Activated T-helper 2 cell treated with anti-CD3 and anti-CD28 coated beads, Interferon-gamma antibody, Interleukin-2, Interleukin-4, amounts not matched to agents 10 μg/mL and 5 μg/mL and 100 μg/mL, durations not matched to agents 14 hours and 24 hours and 36 hours (primary cell): ENCODE results near the gene KDM4C. TPM values are rescaled to one million over a fixed set of nuclear protein-coding genes. Genes with fewer than 3 reads are reported as not detected.
"Not testable (repeated sequence)": the region's sequence is repeated elsewhere in the genome, so short reads cannot be mapped to it uniquely, and the experiment has no call there.

Source experiments
- DNase-seq: peaks from one replicate; pipeline ENCODE4 v3.0.0; 2021; ENCODE audit warnings: low spot score
- H3K27ac Mint-ChIP-seq: one replicate; pipeline ENCODE4 v1.8.0; 2021; ENCODE audit warnings: mixed read lengths
- H3K27me3 Mint-ChIP-seq: one replicate; pipeline ENCODE4 v1.8.0; 2021; ENCODE audit warnings: low read depth, mixed read lengths
- H3K36me3 Mint-ChIP-seq: one replicate; pipeline ENCODE4 v1.8.0; 2021; ENCODE audit warnings: low read depth, mixed read lengths
- H3K4me1 Mint-ChIP-seq: one replicate; pipeline ENCODE4 v1.8.0; 2021; ENCODE audit warnings: low read depth, mixed read lengths
- H3K4me3 Mint-ChIP-seq: one replicate; pipeline ENCODE4 v1.8.0; 2021; ENCODE audit warnings: low read depth, mild to moderate bottlenecking, moderate library complexity, mixed read lengths
- H3K9me3 Mint-ChIP-seq: one replicate; pipeline ENCODE4 v1.8.0; 2021; ENCODE audit warnings: mixed read lengths
- intact Hi-C: fragments of 100-400 bp; cut with micrococcal nuclease; formaldehyde crosslinking; loops from one replicate; pipeline ENCODE4 v1.15.1; 2023
- total RNA-seq: library from RNA; stranded (reverse); gene quantifications from 2 replicates; pipeline ENCODE4 v1.2.3, GENCODE V29; 2022

The KDM4C gene
- total RNA-seq, 1 donor from 2014 or later: 38.4 TPM

DNA sequence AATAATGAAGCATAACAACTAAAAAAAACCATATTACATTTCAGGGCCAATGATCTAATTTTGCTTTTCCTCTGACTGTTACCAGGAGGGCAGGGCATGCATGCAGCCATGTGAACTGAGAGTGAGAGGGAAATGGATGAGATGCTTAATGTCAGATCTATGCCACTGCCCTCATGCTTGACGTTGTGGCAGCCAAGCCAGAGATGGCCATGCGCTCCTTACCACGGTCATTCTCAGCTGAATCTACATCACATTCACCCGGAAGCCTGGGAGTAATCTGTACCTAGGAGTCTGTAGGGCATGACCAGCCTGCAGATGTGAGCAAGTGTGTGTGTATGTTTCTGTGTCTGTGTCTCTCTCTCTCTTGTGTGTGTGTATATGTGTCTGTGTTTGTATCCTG is 183.7 kb downstream of the KDM4C start:
- no peaks in the 10 kb centered on the region for H3K27me3 Mint-ChIP-seq
- H3K27ac Mint-ChIP-seq: no peak overlapping the region
- no peak overlapping the region for H3K4me3 Mint-ChIP-seq
- DNase-seq: no peak
- no peaks in the 10 kb centered on the region for H3K9me3 Mint-ChIP-seq
- H3K4me1 Mint-ChIP-seq: peaks cover 9% of the 10 kb centered on the region
- H3K36me3 Mint-ChIP-seq: peaks cover 9% of the 10 kb centered on the region
- intact Hi-C loops: no loop called here

DNA sequence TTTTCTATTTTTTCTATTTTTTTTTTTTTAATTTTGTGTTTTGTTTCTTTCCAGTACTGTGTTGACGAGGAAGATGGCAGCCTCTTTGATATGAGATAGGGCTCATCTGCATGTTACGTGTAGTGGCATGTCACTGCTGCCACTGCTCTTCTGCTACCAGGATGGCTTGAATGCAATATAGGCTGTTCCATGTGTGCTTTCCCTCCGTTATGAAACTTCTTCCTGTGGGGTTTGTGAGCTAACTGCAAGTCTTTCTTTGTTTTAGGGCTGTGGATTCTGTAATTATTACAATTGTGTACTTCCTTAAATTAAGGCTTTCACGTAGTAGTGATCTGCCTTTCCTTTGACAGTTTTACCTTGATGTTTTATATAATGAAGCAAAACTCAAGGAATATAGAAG is 184.6 kb downstream of the KDM4C start:
- no peaks in the 10 kb centered on the region for H3K27me3 Mint-ChIP-seq
- H3K36me3 Mint-ChIP-seq: peaks cover 9% of the 10 kb centered on the region
- no peaks in the 10 kb centered on the region for H3K9me3 Mint-ChIP-seq
- DNase-seq: no peak
- H3K4me3 Mint-ChIP-seq: no peak overlapping the region
- H3K4me1 Mint-ChIP-seq: peaks cover 9% of the 10 kb centered on the region
- intact Hi-C loops: no loop called here
- H3K27ac Mint-ChIP-seq: no peak overlapping the region

DNA sequence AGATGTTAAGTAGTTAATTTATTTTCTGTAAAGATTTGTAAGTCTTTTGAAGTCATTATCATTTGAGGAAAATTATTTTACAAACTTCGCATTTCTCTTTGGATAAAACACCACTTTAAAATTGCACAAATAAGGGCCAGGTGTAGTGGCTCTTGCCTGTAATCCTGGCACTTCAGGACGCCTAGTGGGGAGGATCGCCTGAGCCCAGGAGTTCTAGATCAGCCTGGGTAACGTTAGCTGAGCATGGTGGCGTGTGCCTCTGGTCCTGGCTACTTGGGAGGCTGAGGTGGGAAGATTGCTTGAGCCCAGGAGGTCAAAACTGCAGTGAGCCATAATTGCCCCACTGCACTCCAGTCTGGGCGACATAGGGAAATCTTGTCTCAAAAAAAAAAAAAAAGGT is 185.5 kb downstream of the KDM4C start:
- Mint-ChIP-seq H3K4me1 (peaks cover 9% of the 10 kb centered on the region), H3K27ac (no peak overlapping the region), H3K9me3 (peaks cover 4% of the 10 kb centered on the region), H3K27me3 (no peaks in the 10 kb centered on the region), H3K4me3 (no peak overlapping the region), H3K36me3 (peaks cover 13% of the 10 kb centered on the region)
- intact Hi-C loops: no loop called here
- no peak for DNase-seq

DNA sequence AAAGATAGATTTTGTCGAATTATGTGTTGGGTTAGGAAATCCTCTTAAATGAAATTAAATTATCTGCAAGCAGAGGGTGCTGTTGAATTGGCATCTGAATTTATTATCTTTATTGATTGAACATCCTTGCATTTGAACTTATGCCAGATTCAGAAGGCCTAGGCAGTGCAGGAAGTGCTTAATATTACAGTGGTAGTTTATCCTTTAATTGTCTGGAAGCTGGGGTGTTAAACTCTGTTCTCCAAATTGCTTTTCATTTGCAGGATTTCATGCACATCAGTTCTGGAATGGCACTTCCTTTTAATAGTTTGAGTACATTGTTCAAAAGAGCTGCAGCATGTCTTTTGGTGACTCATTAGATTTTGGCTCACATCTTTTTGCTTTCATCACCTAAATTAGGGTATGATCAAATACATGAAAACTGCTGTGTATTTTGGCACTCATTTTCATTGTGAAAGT is 186.3 kb downstream of the KDM4C start:
- Mint-ChIP-seq H3K9me3 (peaks cover 4% of the 10 kb centered on the region), H3K4me1 (peaks cover 9% of the 10 kb centered on the region), H3K36me3 (peaks cover 15% of the 10 kb centered on the region), H3K27ac (no peak overlapping the region), H3K27me3 (no peaks in the 10 kb centered on the region), H3K4me3 (no peak overlapping the region)
- intact Hi-C loops: no loop called here
- DNase-seq: no peak

DNA sequence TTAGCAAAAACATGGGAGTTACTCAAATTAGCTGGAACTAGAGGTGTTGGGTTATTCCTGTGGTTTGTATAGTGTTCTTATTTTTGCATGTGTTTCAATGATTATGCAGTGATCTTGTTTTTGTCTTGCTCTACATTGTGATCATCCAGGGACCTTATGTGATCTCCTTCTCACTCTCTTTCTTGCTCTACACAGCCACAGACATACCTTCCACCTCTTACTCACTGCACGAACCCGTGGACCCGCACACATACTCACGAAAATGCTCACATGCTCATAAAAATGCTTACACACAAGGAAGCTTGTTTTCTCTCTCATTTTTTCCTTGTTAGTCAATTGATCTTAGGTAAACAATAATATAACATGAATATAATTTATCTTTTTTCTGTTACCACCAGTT is 187.1 kb downstream of the KDM4C start:
- H3K4me1 Mint-ChIP-seq: peaks cover 9% of the 10 kb centered on the region
- no peak for DNase-seq
- H3K27me3 Mint-ChIP-seq: no peaks in the 10 kb centered on the region
- intact Hi-C loops: no loop called here
- H3K36me3 Mint-ChIP-seq: peaks cover 14% of the 10 kb centered on the region
- H3K27ac Mint-ChIP-seq: no peak overlapping the region
- H3K9me3 Mint-ChIP-seq: peaks cover 4% of the 10 kb centered on the region
- H3K4me3 Mint-ChIP-seq: no peak overlapping the region

DNA sequence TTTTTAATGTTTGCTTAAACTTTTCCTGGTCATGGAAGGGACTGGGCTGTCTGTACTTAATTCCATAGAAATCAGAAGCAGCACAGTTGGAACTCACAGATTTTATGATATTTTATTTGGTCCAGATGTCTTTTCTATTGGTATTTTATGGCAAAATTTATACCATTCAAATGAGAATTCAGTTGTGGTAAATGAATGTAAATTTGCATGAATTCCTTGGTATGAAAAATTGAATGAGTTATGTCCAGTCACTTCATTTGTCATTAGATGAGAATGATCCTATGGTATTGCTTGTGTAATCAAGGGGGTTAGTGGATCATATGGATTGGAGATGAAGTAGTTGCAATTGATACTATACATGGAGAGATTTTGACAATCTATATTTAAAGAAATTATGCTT is 188.0 kb downstream of the KDM4C start:
- intact Hi-C loops: no loop called here
- peaks cover 4% of the 10 kb centered on the region for H3K9me3 Mint-ChIP-seq
- no peak overlapping the region for H3K4me3 Mint-ChIP-seq
- H3K27ac Mint-ChIP-seq: no peak overlapping the region
- H3K36me3 Mint-ChIP-seq: peaks cover 16% of the 10 kb centered on the region
- no peak for DNase-seq
- no peaks in the 10 kb centered on the region for H3K27me3 Mint-ChIP-seq
- peaks cover 9% of the 10 kb centered on the region for H3K4me1 Mint-ChIP-seq

DNA sequence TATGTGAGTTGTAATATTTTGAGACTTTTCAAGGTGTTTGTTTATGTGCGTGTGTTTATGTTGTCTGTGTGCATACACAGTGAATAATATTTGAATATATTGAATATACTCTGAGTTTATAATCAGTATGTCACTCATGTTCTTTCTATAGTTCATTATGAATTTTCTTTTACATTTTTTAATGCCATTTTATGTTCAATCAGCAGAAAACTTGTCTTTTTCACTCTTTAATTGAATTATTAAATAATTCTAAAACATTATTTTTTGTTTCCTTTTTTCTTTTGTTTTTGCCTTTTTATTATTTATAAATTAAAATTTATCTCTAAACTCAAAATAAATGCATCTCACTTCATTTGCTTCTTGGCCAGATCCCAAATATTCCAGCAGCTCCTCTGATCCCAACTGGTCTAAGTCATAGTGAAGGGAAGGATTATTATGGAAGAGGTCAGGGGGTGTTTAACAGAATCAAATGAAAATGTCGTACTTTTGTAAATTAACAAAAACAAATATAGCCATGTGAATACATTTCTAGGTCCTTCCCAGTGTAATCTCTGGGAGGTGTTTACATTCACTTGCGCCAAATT is 188.9 kb downstream of the KDM4C start:
- Mint-ChIP-seq H3K4me3 (no peak overlapping the region), H3K27me3 (no peaks in the 10 kb centered on the region), H3K36me3 (peaks cover 16% of the 10 kb centered on the region), H3K9me3 (peaks cover 4% of the 10 kb centered on the region), H3K4me1 (peaks cover 9% of the 10 kb centered on the region), H3K27ac (no peak overlapping the region)
- intact Hi-C loops: no loop called here
- DNase-seq: no peak

DNA sequence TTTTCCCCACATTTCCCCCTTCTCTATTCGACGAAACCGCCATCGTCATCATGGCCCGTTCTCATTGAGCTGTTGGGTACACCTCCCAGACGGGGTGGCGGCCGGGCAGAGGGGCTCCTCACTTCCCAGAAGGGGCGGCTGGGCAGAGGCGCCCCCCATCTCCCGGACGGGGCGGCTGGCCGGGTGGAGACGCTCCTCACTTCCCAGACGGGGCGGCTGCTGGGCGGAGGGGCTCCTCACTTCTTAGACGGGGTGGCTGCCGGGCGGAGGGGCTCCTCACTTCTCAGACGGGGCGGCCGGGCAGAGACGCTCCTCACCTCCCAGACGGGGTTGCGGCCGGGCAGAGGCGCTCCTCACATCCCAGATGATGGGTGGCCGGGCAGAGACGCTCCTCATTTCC is 191.1 kb downstream of the KDM4C start:
- H3K36me3 Mint-ChIP-seq, H3K27ac Mint-ChIP-seq, H3K9me3 Mint-ChIP-seq, DNase-seq, H3K4me3 Mint-ChIP-seq, H3K27me3 Mint-ChIP-seq, intact Hi-C loops, H3K4me1 Mint-ChIP-seq: not testable (repeated sequence)

DNA sequence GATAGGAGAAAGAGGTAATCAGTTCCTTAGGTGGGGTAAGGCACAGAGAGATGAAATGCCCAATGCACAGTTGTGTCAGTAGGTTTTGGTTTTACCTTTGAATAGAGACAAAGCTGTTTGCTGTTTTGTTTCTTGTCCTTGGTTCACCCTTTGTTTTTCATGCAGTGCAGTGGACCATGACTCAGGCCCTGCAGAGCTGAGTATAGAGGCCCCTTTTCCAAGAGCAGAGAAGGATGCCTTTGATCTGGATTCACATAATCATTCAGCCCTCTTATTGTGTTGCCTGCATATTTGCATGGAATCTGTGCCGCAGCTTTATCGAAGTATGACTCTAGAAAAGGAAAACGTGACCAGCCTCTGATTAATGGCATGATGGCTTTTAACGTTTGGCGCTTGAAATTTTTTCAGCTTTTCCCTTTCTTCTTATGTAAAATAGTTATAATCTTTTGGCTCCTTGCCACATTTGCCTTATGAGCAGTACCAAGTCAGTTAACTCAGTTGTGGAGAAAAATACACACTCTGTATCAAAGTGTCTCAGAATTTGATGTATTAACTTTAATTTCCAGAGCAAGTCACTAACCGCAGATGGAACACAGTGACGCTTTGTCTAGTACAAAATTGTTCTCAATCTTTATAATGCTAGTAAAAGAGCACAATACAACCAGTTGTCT is 197.6 kb downstream of the KDM4C start:
- H3K27ac Mint-ChIP-seq: no peak overlapping the region
- DNase-seq: no peak
- intact Hi-C loops: no loop called here
- H3K4me3 Mint-ChIP-seq: no peak overlapping the region
- no peaks in the 10 kb centered on the region for H3K9me3 Mint-ChIP-seq
- H3K36me3 Mint-ChIP-seq: peaks cover 4% of the 10 kb centered on the region
- peaks cover 1% of the 10 kb centered on the region for H3K4me1 Mint-ChIP-seq
- no peaks in the 10 kb centered on the region for H3K27me3 Mint-ChIP-seq

DNA sequence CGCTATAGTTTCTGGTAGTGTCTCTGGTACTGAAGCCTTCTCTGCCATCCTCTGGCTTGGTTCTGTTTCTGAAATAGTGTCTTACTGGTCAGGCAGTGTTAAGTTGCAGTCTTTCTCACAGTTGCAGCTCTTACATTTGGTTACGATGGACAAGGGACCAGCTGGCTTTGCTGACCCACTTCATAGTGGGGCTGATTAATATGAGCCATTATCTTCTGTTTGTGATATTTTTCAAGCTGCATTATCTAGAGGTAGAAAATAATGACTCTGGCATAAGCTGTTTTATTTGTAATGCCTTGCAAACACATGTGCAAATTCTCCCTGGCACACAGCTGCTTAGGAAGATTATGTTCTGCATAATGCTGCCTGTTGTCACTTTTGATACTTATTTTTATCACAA is 199.1 kb downstream of the KDM4C start:
- intact Hi-C loops: no loop called here
- H3K27ac Mint-ChIP-seq: no peak overlapping the region
- no peaks in the 10 kb centered on the region for H3K9me3 Mint-ChIP-seq
- no peaks in the 10 kb centered on the region for H3K27me3 Mint-ChIP-seq
- no peak for DNase-seq
- peaks cover 8% of the 10 kb centered on the region for H3K36me3 Mint-ChIP-seq
- H3K4me1 Mint-ChIP-seq: peaks cover 2% of the 10 kb centered on the region
- H3K4me3 Mint-ChIP-seq: no peak overlapping the region

DNA sequence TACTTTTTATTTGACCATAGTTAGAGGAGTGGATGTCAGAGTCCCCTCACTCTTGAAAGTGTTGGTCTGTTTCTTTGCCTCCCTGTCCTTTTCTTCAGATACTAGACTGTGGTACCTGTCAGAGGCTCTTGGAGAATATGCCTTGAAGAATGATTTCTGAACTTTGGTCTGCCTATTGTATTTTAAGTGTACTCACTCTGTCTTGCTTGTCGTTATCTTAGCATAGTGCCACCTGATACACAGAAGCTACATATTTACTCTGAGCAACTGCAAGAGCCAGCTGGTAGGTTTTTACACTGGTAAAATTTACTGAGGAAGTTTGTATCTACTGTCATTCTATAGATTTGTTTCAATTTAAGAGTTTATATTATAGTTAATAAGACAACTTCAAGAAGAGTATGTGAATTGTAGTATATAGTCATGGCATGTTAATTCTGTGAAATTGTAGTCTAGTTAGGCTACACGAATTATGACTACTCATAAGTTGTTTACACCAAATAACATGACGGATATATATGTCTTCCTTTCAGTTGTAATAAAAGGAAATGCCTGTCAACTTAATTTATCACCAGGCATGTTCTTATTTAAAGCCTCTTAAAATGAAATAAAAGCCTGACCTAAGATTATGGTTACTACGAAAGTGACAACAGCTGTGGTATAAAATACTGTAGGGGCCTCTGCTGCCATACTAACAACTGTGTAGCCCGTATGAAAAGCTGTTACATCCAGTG is 201.7 kb downstream of the KDM4C start:
- peaks cover 2% of the 10 kb centered on the region for H3K4me1 Mint-ChIP-seq
- peaks cover 8% of the 10 kb centered on the region for H3K36me3 Mint-ChIP-seq
- no peak for DNase-seq
- intact Hi-C loops: no loop called here
- no peak overlapping the region for H3K27ac Mint-ChIP-seq
- no peak overlapping the region for H3K4me3 Mint-ChIP-seq
- no peaks in the 10 kb centered on the region for H3K27me3 Mint-ChIP-seq
- no peaks in the 10 kb centered on the region for H3K9me3 Mint-ChIP-seq

DNA sequence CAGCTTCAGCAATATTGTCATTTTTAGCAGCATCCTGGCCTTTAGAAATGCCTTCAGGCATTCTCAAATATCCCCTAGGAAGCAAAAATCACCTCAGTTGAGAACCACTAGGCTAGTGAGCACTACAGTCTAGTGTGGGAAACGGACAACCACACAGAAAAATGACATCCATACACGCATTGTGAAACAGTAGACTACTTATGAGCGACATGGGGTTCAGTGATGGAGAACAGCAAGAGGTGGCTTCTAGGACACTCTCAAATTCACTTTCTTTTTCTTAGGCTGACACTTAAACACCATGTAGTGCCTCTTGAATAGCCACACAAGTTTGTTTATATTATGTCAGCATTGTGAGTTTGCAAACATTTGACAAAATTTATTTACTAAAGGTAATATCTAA is 203.0 kb downstream of the KDM4C start:
- intact Hi-C loops: no loop called here
- Mint-ChIP-seq H3K27me3 (no peaks in the 10 kb centered on the region), H3K27ac (no peak overlapping the region), H3K9me3 (no peaks in the 10 kb centered on the region), H3K36me3 (peaks cover 8% of the 10 kb centered on the region), H3K4me1 (peaks cover 2% of the 10 kb centered on the region), H3K4me3 (no peak overlapping the region)
- DNase-seq: no peak

DNA sequence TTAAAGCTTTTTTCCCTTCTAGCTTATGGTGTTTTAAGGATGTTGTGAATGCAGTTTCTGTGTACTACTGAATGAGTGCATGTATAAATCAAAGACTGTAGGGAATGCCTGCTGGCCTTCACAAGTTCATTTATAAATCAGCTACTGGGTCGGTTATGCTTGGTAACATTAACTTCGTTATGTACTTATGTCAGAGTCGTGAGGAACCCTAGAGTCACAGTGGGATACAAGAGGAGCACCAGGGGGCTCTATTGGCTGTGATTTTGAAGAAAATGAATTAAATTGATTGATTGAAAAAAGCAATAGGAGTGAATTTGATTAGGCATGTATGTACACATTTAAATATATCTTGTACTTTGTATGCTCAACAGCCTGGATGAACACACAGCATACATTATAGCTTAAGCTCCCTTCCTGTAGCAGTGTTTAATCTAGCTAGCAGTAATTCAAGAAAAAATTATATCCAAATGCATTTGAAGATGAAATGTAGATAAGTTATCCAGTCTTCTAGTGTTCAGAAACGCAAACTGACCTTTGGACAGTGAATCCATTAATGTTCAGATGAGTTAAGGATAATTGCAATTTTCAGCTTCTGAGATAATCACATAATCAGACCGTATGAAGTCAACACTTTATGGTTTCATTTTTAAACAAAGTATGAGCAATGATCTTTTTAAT is 204.2 kb downstream of the KDM4C start:
- DNase-seq: no peak
- H3K4me3 Mint-ChIP-seq: no peak overlapping the region
- H3K4me1 Mint-ChIP-seq: peaks cover 2% of the 10 kb centered on the region
- H3K36me3 Mint-ChIP-seq: peaks cover 8% of the 10 kb centered on the region
- intact Hi-C loops: no loop called here
- no peak overlapping the region for H3K27ac Mint-ChIP-seq
- no peaks in the 10 kb centered on the region for H3K27me3 Mint-ChIP-seq
- no peaks in the 10 kb centered on the region for H3K9me3 Mint-ChIP-seq
